Testis (tissue), 2 donors: Measurements from ENCODE around the gene IFT25.

Experiments used
- CTCF ChIP-seq, 3 experiments: fragments of 450-650 bp in 2 of 3; fragments of 200-600 bp in 1 of 3; sonication (generic) in 1 of 3; IDR thresholded peaks; one replicate each; pipeline ENCODE4 v1.5.1; 2016 to 2019; ENCODE audit warnings: antibody characterized with exemption in 3 of 3, mild to moderate bottlenecking in 2 of 3, moderate library complexity in 1 of 3
- POLR2A ChIP-seq: fragments of 450-650 bp; IDR thresholded peaks from one replicate; pipeline ENCODE4 v1.6.1; 2017; ENCODE audit warnings: antibody characterized with exemption, mild to moderate bottlenecking, moderate library complexity

- TF ChIP-seq CTCF (IDR thresholded peaks at IDR 0.05) = no peak
- TF ChIP-seq POLR2A = no peak
Measured at GRCh38 chr1:53895421-53895820, 50.1 kb downstream of the IFT25 start.
